ENCODE measurements around the gene ZFAND3. TPM values are rescaled to one million over a fixed set of nuclear protein-coding genes. Genes with fewer than 3 reads are reported as not detected.

The ZFAND3 gene
- total and polyA plus RNA-seq, 10 of the 15 experiments (the other 5 are each of a cell fraction or from before 2014, with no cell fraction given), result 0.90 to 34.4 (median 16.3) TPM

DNA sequence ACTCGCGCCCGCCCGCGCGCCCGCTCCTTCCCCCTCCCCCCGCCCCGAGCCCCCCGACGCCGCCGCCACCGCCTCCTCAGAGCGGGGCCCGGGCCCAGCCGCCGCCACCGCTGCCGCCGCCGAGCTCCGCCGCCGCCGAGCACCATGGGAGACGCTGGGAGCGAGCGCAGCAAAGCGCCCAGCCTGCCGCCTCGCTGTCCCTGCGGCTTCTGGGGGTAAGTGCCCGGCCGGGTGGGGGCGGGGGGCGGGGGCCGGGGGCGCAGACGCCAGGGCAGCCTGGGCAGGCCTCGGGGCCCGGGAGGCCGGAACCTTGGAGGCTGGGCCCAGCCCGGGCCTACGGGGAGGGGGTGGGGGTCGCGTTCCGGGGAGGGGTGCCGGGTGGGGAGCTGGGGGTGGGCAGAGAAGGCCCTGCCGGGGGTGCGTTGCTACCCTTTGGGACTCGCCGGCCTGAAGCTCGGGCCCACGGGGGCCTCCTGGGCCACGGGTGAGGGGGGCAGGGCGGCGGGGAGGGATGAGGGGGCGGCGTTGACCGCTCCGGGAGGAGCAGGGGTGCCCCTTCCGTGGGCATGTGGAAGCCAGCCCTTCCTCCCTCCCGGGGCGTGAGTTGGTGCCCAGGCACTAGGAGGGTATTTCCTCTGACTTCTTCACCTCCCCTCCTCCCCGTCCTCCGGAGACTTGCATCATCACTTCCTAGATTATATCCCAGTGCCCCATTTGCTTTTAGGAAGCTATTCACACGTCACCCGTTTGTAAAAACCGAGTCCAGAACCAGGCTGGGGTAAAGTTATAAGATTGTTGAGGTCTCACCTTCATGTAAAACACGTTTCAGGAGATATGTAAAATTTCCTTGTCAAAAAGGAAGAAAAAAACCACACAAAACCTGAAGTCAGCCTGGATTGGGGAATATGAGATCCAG is 533 bp downstream of the ZFAND3 start:
- Histone ChIP-seq H3K9ac (ENCODE audit: control insufficient read depth, insufficient read depth, low read length) (peak overlapping the region; percentile 92), H3K27me3 (replicated peaks in 1 of 2; ENCODE audit: control insufficient read depth in 2 of 2, insufficient read depth in 2 of 2, low read length in 1 of 2) (no peaks in the 10 kb centered on the region), H3K79me2 (ENCODE audit: control insufficient read depth, insufficient read depth, low read length) (peaks cover 58% of the 10 kb centered on the region), H3K4me2 (ENCODE audit: control insufficient read depth, insufficient read depth) (peak overlapping the region; percentile 92), H3K27ac (ENCODE audit: control insufficient read depth, insufficient read depth) (peak overlapping the region; percentile 98), H4K20me1 (ENCODE audit: control insufficient read depth, insufficient read depth) (no peaks in the 10 kb centered on the region), H3K4me3 (peak overlapping the region; percentile 88), H2AFZ (ENCODE audit: control insufficient read depth, low read depth, low read length) (peak overlapping the region; percentile 35; the same call in 1 of the 2 replicates), H3K9me3 (replicated peaks; ENCODE audit: control insufficient read depth, insufficient read depth, low read length) (no peaks in the 10 kb centered on the region), H3K36me3 (ENCODE audit: control insufficient read depth in 2 of 2, insufficient read depth in 2 of 2, low read length in 1 of 2) (no peaks in the 10 kb centered on the region), H3K4me1 (ENCODE audit: control insufficient read depth, insufficient read depth, low read length) (peaks cover 7% of the 10 kb centered on the region)
- peak; percentile 25 for DNase-seq (ENCODE audit: low read depth, low spot score)
- POLR2A ChIA-PET, result interaction anchor here (0.5 to 1.8 kb wide), 11 partner anchors 9 to 187 kb away, joined by 3 to 8 read pairs (median 3); no protein-coding TSS in a partner anchor
- RAD21 ChIA-PET (ENCODE audit: unreplicated experiment), result interaction anchor here (0.6 to 4.0 kb wide), 17 partner anchors 8 to 345 kb away, joined by 3 to 20 read pairs (median 4); no protein-coding TSS in a partner anchor
- SMC1A ChIA-PET (ENCODE audit: uncharacterized antibody, unreplicated experiment), result interaction anchor here (0.6 to 2.5 kb wide), 11 partner anchors 11 to 1523 kb away, joined by 3 to 12 read pairs (median 4); no protein-coding TSS in a partner anchor
- ATAC-seq, result peak; percentile 31
- no TSS peak for BruUV-seq (replicated peaks)
- FAIRE-seq, result no peak
- in situ Hi-C loops (cut with MboI), result no loop called here
- intact Hi-C loops (cut with micrococcal nuclease; ENCODE audit: unreplicated experiment), result loop anchor here (5.0 kb wide), 2 partner anchors 47 to 122 kb away; no protein-coding TSS in a partner anchor
- CTCF ChIA-PET, result interaction anchor here (0.9 to 3.2 kb wide), 3 partner anchors 11 to 179 kb away, joined by 3 to 16 read pairs (median 5); no protein-coding TSS in a partner anchor
- WGBS (ENCODE audit: insufficient coverage, insufficient replicate concordance, low lambda C conversion rate, missing lambda C conversion rate), result 0% methylated on average over 18 of the region's 71 CpGs
- no peak for TF ChIP-seq HCFC1 (IDR thresholded peaks at IDR 0.05; ENCODE audit: low read length)
- TF ChIP-seq SREBF1 (IDR thresholded peaks at IDR 0.05; ENCODE audit: low read length), result no peak
- no peak for TF ChIP-seq FOXK2 (IDR thresholded peaks at IDR 0.05)
- TF ChIP-seq, protein P1, sequence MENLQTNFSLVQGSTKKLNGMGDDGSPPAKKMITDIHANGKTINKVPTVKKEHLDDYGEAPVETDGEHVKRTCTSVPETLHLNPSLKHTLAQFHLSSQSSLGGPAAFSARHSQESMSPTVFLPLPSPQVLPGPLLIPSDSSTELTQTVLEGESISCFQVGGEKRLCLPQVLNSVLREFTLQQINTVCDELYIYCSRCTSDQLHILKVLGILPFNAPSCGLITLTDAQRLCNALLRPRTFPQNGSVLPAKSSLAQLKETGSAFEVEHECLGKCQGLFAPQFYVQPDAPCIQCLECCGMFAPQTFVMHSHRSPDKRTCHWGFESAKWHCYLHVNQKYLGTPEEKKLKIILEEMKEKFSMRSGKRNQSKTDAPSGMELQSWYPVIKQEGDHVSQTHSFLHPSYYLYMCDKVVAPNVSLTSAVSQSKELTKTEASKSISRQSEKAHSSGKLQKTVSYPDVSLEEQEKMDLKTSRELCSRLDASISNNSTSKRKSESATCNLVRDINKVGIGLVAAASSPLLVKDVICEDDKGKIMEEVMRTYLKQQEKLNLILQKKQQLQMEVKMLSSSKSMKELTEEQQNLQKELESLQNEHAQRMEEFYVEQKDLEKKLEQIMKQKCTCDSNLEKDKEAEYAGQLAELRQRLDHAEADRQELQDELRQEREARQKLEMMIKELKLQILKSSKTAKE (IDR thresholded peaks at IDR 0.05; ENCODE audit: low read depth, poor library complexity, severe bottlenecking), result no peak
- TF ChIP-seq, protein P2, sequence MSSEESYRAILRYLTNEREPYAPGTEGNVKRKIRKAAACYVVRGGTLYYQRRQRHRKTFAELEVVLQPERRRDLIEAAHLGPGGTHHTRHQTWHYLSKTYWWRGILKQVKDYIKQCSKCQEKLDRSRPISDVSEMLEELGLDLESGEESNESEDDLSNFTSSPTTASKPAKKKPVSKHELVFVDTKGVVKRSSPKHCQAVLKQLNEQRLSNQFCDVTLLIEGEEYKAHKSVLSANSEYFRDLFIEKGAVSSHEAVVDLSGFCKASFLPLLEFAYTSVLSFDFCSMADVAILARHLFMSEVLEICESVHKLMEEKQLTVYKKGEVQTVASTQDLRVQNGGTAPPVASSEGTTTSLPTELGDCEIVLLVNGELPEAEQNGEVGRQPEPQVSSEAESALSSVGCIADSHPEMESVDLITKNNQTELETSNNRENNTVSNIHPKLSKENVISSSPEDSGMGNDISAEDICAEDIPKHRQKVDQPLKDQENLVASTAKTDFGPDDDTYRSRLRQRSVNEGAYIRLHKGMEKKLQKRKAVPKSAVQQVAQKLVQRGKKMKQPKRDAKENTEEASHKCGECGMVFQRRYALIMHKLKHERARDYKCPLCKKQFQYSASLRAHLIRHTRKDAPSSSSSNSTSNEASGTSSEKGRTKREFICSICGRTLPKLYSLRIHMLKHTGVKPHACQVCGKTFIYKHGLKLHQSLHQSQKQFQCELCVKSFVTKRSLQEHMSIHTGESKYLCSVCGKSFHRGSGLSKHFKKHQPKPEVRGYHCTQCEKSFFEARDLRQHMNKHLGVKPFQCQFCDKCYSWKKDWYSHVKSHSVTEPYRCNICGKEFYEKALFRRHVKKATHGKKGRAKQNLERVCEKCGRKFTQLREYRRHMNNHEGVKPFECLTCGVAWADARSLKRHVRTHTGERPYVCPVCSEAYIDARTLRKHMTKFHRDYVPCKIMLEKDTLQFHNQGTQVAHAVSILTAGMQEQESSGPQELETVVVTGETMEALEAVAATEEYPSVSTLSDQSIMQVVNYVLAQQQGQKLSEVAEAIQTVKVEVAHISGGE (CRISPR knock-in tag; IDR thresholded peaks at IDR 0.05), result no peak
- no peak for TF ChIP-seq FOS (IDR thresholded peaks at IDR 0.05; ENCODE audit: borderline replicate concordance, extremely low read depth, insufficient read length)
- no peak for TF ChIP-seq TCF12 (IDR thresholded peaks at IDR 0.05; ENCODE audit: low read depth, low read length)
- 0 out of 2 replicates have a peak, but pooled peaks have one; percentile 33 for TF ChIP-seq PAX8 (IDR thresholded peaks at IDR 0.05)
- TF ChIP-seq CREM (IDR thresholded peaks at IDR 0.05; ENCODE audit: low read depth), result no peak
- no peak for TF ChIP-seq ZSCAN29 (IDR thresholded peaks at IDR 0.05)
- TF ChIP-seq TAF1 (IDR thresholded peaks at IDR 0.05; ENCODE audit: borderline replicate concordance, low read depth, low read length), result no peak
- TF ChIP-seq TBL1XR1 (IDR thresholded peaks at IDR 0.05; ENCODE audit: low read depth, low read length), result no peak
- no peak for TF ChIP-seq CREB1 (IDR thresholded peaks at IDR 0.05; ENCODE audit: low read depth)
- TF ChIP-seq, protein P3, sequence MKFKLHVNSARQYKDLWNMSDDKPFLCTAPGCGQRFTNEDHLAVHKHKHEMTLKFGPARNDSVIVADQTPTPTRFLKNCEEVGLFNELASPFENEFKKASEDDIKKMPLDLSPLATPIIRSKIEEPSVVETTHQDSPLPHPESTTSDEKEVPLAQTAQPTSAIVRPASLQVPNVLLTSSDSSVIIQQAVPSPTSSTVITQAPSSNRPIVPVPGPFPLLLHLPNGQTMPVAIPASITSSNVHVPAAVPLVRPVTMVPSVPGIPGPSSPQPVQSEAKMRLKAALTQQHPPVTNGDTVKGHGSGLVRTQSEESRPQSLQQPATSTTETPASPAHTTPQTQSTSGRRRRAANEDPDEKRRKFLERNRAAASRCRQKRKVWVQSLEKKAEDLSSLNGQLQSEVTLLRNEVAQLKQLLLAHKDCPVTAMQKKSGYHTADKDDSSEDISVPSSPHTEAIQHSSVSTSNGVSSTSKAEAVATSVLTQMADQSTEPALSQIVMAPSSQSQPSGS (IDR thresholded peaks at IDR 0.05; ENCODE audit: low read length), result no peak
- no peak for TF ChIP-seq NFYB (IDR thresholded peaks at IDR 0.05; ENCODE audit: insufficient read depth, low read depth, low read length)
- no peak for TF ChIP-seq HDAC6 (IDR thresholded peaks at IDR 0.05; ENCODE audit: unreplicated experiment)
- peak; percentile 37; the same call in 1 of the 2 replicates for TF ChIP-seq NFIC (IDR thresholded peaks at IDR 0.05; ENCODE audit: low read depth, low read length)
